NCI-H748 (cell line): ENCODE results near the gene CEP95.

Source experiments
- DNase-seq: peaks from one replicate; lab custom pipeline; 2025; ENCODE audit not compliant: unreplicated experiment; lab: John Stamatoyannopoulos, UW

The CEP95 gene

DNA sequence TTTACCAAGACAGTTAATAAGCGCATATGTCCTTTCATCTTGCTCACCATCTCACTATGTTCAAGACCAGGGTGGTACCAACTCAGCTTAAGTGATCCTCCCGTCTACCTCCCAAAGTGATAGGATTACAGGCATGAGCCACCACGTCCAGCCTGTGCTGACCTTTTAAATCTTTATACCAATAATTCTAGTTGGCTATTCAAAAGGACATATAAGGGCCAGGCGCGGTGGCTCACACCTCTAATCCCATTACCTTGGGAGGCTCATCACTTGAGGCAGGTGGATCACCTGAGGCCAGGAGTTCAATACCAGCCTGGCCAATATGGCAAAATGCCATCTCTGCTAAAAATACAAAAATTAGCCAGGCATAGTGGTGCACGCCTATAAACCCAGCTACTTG, 2.4 kb downstream of the CEP95 start:
- DNase-seq, result no peak

DNA sequence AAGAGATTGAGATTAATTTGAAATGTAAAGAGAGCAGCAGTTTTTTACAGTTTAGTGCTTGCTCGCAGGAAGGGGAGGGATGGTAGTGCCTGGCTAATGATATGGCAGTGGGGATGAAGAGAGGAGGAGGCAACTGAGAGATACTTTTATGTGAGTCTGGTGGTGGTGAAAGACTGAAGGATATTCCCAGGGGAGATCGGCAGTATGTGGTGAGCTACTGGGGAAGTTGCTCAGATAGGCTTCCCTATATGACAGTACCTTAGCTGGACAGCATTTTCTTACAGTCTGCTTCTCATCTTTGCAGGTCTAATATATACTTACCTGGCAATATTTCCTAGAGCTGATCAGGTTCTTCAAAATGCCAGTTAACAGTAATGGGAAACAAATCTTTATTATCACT, 8.6 kb downstream of the CEP95 start:
- DNase-seq, result no peak

DNA sequence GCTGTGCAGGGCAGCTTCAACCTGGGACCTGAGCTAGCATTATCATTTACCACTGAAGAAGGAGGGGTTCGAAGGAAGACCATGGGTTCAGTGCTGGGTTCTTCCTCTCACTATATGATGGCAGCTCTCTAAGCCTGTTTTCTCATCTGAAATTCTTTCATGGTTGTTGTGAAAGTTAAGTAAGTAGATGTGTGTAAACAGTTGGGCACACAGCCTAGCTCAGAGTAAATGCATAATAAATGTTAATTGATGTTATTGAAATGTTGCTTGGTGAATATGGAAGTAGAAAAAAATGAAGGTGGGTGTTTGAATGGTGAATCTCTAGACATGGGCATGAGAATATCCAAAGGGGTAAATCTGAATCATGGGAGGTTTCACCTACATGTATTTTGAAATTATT, 9.1 kb downstream of the CEP95 start:
- DNase-seq, result no peak

DNA sequence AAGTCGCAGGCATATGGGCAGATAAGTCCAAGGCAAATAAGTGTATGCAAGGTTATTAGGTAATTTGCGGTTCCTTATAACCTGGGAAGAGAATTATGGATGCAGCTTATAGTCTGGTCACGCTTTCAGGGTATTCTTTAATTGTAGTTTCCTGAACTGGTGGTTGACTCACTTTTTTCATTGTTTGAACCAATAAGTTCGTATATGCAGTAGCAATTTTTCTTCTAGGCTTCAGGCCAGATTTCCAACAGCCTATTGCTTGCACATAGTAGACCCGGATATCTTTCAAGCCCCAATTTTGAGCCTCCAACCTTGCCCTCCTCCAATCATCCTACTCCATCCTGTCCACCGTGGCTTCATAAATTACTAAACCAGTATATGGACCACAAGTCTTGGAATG, 12.8 kb downstream of the CEP95 start:
- DNase-seq, result no peak

DNA sequence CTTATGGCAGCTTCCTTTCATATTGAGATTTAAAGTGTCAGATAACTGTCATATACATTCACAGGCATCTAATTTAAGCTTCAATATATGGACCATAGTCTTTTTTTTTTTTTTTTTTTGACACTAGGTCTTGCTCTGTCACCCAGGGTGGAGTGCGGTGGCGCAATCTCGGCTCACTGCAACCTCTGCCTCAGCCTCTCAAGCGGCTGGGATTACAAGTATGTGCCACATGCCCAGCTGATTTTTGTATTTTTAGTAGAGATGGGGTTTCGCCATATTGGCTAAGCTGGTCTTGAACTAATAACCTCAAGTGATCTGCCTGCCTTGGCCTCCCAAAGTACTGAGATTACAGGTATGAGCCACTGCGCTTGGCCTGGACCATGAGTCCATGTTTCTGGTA, 13.6 kb downstream of the CEP95 start:
- no peak for DNase-seq

- DNase-seq, result no peak
Measured at GRCh38 chr17:64527914-64528313, 21.1 kb downstream of the CEP95 start.

GRCh38 chr17:64529221-64529620, 22.4 kb downstream of the CEP95 start:
- DNase-seq, result no peak

- no peak for DNase-seq
Measured at GRCh38 chr17:64531955-64532371, 25.2 kb downstream of the CEP95 start.

DNA sequence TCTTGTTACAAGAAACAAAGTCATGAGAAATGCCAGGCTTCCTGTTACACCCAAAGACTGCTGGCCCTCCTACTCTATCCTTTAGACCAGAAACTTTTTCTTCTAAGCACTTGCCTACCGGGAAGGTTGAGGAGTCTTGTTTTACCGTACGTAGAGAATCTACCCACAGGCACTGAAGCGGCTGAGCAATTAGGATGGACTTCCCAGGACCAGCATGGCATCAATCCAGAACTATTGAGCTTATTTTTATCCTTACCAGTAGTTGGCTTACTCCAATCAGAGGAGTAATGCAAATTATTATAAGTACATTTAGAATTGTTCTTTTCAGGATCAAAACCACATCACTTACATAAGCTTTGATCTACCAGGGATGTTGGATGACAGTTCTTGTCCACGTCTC, 25.6 kb downstream of the CEP95 start:
- DNase-seq, result no peak

DNA sequence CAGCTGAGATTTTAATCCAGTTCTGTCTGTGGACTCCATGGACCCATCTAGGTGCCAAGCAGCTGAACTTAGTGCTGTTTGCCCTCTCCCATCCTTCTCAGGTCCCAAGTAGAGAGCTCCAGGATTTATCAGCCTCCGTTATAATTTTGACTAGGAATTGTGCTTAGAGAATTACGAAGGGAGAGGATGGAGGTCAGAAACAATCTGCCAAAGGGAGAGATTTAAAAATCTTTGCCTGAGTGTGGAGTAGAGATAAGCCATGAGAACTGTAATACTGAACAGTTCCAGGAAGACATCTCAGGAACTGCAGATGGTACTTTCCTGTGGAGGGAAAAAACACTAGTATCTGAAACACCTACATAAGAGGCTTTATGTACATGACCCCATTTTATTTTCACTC, 27.0 kb downstream of the CEP95 start:
- no peak for DNase-seq

DNA sequence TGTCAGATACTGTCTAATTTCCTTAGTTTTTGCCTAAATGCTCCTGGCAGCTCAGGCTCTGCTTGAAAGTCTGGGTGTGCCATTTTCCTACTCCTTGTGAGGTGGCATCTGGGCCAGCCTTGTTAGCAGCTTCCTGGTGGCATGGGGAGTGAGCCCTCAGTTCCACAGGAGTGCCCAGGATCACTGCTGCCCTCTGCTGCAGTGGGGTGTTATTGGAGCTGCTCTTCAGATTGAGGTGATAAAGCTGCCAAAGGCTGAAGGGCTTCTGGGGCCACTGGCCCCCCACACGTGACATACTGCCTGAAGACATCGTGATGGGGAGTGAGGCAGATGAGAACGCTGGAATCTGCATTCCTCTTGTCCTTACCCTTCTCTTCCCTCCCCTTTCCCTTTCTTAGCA, 27.4 kb downstream of the CEP95 start:
- DNase-seq, result no peak

DNA sequence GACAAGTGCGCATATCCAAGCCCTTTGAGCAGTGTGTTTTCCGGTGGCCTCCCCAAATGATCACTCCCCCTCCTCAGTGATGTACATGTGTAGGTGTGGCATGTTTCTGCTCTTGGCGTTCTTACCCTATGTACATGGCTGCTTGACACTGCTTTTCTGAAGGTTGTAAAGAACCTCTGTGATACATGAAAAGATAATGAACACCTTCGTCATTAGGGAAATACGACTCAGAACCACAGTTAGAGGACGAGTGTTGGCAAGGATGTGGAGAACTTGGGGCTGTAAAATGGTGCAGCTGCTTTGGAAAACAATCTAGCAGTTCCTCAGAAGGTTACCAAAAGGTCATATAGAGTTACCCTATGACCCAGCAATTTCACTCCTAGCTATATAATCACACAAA, 28.6 kb downstream of the CEP95 start:
- no peak for DNase-seq

DNA sequence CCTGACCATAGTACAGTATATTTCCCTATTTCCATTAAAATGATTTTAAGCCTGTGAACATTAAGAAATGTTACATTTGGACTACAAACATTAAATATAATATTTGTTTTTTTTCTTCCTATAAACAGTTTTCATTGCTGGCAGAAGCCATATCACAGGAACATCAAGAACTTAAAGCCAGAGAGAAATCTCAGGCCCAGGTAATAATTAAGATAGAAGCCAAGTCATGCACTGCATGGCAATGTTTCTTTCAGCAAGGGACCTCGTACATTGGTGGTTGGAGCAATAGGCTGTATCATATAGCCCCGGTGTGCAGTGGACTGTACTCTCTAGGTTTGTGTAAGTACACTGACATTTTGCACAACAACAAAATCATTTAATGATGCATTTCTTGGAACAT, 30.1 kb downstream of the CEP95 start:
- no peak for DNase-seq

- DNase-seq, result no peak
Measured at GRCh38 chr17:64537488-64537887, 30.7 kb downstream of the CEP95 start.

- no peak for DNase-seq
Measured at GRCh38 chr17:64538508-64539130, 31.8 kb downstream of the CEP95 start.

DNA sequence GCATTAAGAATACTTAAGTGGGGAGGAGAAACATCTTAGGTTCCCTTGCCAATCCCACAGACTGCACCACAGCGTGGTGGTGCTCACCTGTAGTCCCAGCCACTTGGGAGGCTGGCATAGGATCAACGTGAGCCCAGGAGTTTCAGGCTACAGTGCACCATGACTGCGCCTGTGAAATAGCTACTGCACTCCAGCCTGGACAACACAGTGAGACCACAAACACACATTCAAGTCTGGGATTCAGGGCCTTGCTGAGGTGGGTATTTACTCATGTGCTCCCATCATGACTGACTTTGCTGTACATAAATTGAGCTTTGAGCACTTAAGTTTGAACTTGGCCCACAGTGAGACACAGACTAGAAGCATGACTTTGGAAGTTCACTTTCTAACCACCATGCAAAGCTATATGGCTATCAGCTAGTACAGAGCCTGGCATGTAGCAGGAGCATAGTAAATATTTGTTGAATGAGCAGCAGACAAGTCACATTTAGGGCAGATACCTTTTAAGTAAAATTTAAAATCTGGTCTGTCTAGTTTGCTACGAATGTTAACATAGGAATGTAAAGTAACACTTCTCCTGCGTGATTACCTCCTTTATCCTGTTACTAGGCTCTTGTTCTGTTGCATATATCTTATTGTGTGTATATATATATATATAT, 33.5 kb downstream of the CEP95 start:
- no peak for DNase-seq

DNA sequence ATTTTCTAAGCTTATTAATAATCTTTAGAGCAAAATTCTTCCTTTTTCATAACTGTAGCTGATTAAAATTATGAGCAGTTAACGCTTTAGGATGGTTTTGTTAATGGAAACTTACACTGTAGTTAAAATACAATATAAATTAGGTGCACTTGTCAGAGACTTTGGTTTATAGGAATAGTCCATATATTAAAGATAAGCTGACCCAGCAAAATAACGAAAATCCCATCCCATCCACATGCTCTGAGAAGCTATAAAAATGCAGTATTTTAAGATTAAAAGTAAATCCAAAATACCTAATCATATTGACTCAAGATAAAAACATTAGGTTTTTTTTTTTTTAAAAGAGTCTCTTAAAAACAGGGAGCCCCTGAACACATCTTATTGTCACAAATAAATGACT, 38.0 kb downstream of the CEP95 start:
- DNase-seq, result no peak

GRCh38 chr17:64546716-64547115, 39.9 kb downstream of the CEP95 start:
- no peak for DNase-seq

- DNase-seq, result no peak
Measured at GRCh38 chr17:64547319-64547718, 40.5 kb downstream of the CEP95 start.

- no peak for DNase-seq
Measured at GRCh38 chr17:64551461-64551860, 44.7 kb downstream of the CEP95 start.

DNA sequence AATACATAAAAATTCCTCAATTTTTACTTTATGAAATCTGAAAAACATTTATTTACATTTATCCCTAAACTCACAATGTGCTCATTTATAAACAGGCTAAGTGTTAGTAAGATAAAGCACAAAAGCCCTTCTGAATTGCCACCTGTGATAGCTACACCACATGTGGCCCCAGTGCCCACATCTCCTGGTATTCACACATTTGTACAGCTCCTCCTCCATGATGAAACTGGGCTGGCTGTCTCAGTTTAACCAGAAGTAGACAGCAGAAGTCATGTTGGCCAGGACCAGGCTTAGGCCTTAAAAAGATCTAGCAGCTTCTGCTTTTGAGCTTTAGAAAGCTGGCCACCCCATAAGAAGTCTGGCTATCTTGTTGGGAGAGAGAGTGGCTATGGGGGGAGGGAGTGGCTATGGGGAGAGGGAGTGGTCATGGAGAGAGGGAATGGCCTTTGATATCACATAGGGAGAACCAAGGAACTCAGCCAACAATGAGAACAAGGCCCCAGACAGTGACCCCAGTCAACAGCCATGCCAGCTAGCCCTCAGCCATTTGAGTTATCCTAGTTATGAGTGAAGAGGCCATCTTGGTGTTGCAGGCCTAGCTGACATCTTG, 47.4 kb downstream of the CEP95 start:
- no peak for DNase-seq

- no peak for DNase-seq
Measured at GRCh38 chr17:64555281-64555680, 48.5 kb downstream of the CEP95 start.

DNA sequence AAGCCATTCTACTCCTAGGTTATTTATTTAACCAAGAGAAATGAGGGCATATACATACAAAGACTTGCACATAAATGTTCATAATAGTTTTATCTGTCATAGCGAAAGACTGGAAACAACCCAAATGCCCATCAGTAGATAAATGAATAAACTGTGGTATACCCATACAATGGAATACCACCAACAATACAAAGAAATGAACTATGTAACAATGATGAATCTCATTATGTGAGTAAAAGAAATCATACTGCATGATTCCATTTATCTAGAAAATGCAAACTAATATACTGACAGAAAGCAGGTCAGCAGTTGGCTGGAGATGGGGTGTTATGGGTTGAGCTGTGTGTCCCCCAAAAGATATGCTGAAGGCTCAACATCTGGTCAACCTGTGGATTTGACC, 57.3 kb downstream of the CEP95 start:
- DNase-seq, result no peak
